ENCODE results near the gene FOXO4.
A peak's percentile ranks its signal among the peaks of the same experiment; 100 is the strongest.
"Not testable (repeated sequence)": the region's sequence is repeated elsewhere in the genome, so short reads cannot be mapped to it uniquely, and the experiment has no call there.

Gene FOXO4

GRCh38 chrX:71095555-71095980 lies at the start of gene FOXO4:
TSS of gene FOXO4 (plus strand) at chrX:71095851. CDS start at chrX:71096529, 678 bp downstream.
- no peak for TF ChIP-seq CTCF (IDR thresholded peaks at IDR 0.05; ENCODE audit: insufficient read depth, low read depth, low read length, missing control alignments)
- peak; percentile 90 for DNase-seq (ENCODE audit: low read depth)
- peak within 1 kb of the TSS; percentile 81 for H3K4me3 ChIP-seq (ENCODE audit: low read depth, low read length)

GRCh38 chrX:71047891-71048290 lies 47.8 kb upstream of the FOXO4 start:
- not testable (repeated sequence) for DNase-seq (ENCODE audit: low read depth); H3K4me3 ChIP-seq (ENCODE audit: low read depth, low read length)

- DNase-seq (ENCODE audit: low read depth) = peak; percentile 32
- peak overlapping the region; percentile 63 for H3K4me3 ChIP-seq (ENCODE audit: low read depth, low read length)
- TF ChIP-seq CTCF (IDR thresholded peaks at IDR 0.05; ENCODE audit: insufficient read depth, low read depth, low read length, missing control alignments) = no peak
These were observed 42.9 kb upstream of the FOXO4 start for GRCh38 chrX:71052721-71053120.

- TF ChIP-seq CTCF (IDR thresholded peaks at IDR 0.05; ENCODE audit: insufficient read depth, low read depth, low read length, missing control alignments) = no peak
- peak overlapping the region; percentile 63 for H3K4me3 ChIP-seq (ENCODE audit: low read depth, low read length)
- DNase-seq (ENCODE audit: low read depth) = peak; percentile 90
These were observed 42.4 kb upstream of the FOXO4 start for GRCh38 chrX:71053217-71053621.

GRCh38 chrX:71056867-71057266 lies 38.8 kb upstream of the FOXO4 start:
- TF ChIP-seq CTCF (IDR thresholded peaks at IDR 0.05; ENCODE audit: insufficient read depth, low read depth, low read length, missing control alignments) = no peak
- H3K4me3 ChIP-seq (ENCODE audit: low read depth, low read length) = no peak overlapping the region
- DNase-seq (ENCODE audit: low read depth) = no peak

- no peak for TF ChIP-seq CTCF (IDR thresholded peaks at IDR 0.05; ENCODE audit: insufficient read depth, low read depth, low read length, missing control alignments)
- DNase-seq (ENCODE audit: low read depth) = no peak
- H3K4me3 ChIP-seq (ENCODE audit: low read depth, low read length) = no peak overlapping the region
These were observed 37.7 kb upstream of the FOXO4 start for GRCh38 chrX:71057848-71058530.

- no peak overlapping the region for H3K4me3 ChIP-seq (ENCODE audit: low read depth, low read length)
- no peak for DNase-seq (ENCODE audit: low read depth)
- TF ChIP-seq CTCF (IDR thresholded peaks at IDR 0.05; ENCODE audit: insufficient read depth, low read depth, low read length, missing control alignments) = no peak
These were observed 35.5 kb upstream of the FOXO4 start for GRCh38 chrX:71060127-71060526.
